ENCODE results near the gene ZNF580.

DNA sequence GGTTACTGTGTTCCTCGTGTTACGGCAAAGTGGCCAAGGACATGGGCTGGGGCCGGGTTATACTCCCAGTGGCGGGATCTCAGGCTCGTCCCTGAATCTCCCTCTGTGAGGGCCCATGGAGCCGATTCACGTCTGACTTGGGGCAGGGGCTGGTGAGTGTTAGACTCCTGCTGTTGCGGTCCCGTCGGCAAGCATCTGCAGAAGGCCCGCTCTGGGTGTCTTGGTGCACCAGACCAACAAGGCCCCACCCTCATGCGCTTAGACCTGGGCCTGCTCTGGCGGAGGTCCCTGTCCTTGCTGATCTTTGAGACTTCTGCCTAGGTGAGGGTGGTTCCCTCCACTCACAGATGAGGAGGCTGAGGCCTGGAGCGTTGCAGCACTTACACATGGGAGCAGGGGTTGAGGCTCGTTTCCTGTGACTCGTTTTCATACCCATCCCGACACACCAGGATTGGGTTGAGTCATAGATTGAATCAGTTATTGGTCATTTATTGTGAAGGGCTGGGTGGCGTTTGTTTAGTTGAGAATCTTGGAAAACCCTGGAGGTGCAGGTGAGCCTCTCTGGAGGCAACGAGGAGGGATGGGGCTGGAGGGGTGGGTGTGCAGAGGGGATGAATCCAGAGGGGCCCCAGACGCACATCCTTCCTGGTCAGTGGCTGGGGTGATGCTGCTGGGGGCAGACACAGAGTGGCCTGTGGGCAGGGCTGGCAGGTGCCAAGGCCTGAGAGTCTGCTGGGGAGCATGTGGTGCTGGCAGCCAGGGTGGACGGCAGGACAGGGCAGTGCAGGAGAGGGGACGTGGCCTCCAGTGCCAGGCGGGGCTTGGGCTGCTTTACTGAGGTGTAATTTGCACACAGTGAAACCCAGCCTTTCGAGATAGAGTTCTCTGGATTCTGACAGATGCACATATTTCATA lies 38.8 kb downstream of the ZNF580 start:
- TF ChIP-seq, protein P1, sequence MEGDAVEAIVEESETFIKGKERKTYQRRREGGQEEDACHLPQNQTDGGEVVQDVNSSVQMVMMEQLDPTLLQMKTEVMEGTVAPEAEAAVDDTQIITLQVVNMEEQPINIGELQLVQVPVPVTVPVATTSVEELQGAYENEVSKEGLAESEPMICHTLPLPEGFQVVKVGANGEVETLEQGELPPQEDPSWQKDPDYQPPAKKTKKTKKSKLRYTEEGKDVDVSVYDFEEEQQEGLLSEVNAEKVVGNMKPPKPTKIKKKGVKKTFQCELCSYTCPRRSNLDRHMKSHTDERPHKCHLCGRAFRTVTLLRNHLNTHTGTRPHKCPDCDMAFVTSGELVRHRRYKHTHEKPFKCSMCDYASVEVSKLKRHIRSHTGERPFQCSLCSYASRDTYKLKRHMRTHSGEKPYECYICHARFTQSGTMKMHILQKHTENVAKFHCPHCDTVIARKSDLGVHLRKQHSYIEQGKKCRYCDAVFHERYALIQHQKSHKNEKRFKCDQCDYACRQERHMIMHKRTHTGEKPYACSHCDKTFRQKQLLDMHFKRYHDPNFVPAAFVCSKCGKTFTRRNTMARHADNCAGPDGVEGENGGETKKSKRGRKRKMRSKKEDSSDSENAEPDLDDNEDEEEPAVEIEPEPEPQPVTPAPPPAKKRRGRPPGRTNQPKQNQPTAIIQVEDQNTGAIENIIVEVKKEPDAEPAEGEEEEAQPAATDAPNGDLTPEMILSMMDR (IDR thresholded peaks at IDR 0.05): no peak
- TF ChIP-seq POLR2A (IDR thresholded peaks at IDR 0.05): no peak

Measured in sigmoid colon (tissue), 3 donors.